Trophoblast cell (in vitro differentiated cells and primary cell): ENCODE measurements around the gene CEP131.

ENCODE experiments used
- DNase-seq, 2 donors: peaks; one replicate each; pipeline ENCODE4 v3.0.0-alpha.2; 2016
- H2AFZ ChIP-seq: 2 replicates; pipeline ENCODE4 v1.6.1; 2013; ENCODE audit warnings: low read length, moderate library complexity, mild to moderate bottlenecking; ENCODE audit not compliant: insufficient read depth, poor library complexity
- H2AK5ac ChIP-seq: 2 replicates; pipeline ENCODE4 v1.6.1; 2013; ENCODE audit warnings: mild to moderate bottlenecking, low read length
- H2BK120ac ChIP-seq: 2 replicates; pipeline ENCODE4 v1.6.1; 2013; ENCODE audit warnings: low read length, mild to moderate bottlenecking, moderate library complexity; ENCODE audit not compliant: insufficient read depth, poor library complexity
- H2BK12ac ChIP-seq: 2 replicates; pipeline ENCODE4 v1.6.1; 2013; ENCODE audit warnings: mild to moderate bottlenecking, low read length, moderate library complexity
- H2BK5ac ChIP-seq: 2 replicates; pipeline ENCODE4 v1.6.1; 2013; ENCODE audit warnings: low read length, low read depth, moderate library complexity, mild to moderate bottlenecking; ENCODE audit not compliant: poor library complexity
- H3K14ac ChIP-seq: 2 replicates; pipeline ENCODE4 v1.6.1; 2013; ENCODE audit warnings: mild to moderate bottlenecking, low read length
- H3K18ac ChIP-seq: 2 replicates; pipeline ENCODE4 v1.6.1; 2013; ENCODE audit warnings: mild to moderate bottlenecking, low read length
- H3K23ac ChIP-seq: 2 replicates; pipeline ENCODE4 v1.6.1; 2013; ENCODE audit warnings: low read length
- H3K27ac ChIP-seq: 2 replicates; pipeline ENCODE4 v1.5.1; 2013; ENCODE audit warnings: low read depth, mild to moderate bottlenecking, inconsistent platforms, low read length, moderate library complexity
- H3K27me3 ChIP-seq: 2 replicates; pipeline ENCODE4 v1.6.1; 2013; ENCODE audit warnings: inconsistent platforms, mild to moderate bottlenecking, low read length, moderate library complexity; ENCODE audit not compliant: insufficient read depth
- H3K36me3 ChIP-seq, 2 experiments: 1 replicate in 1 of 2; 2 replicates in 1 of 2; pipeline ENCODE4 v1.6.1; 2013; ENCODE audit warnings: low read length in 2 of 2, mild to moderate bottlenecking in 2 of 2, moderate library complexity in 1 of 2; ENCODE audit not compliant: insufficient read depth in 2 of 2, control insufficient read depth in 1 of 2
- H3K4ac ChIP-seq: 2 replicates; pipeline ENCODE4 v1.6.1; 2013; ENCODE audit warnings: low read depth, mild to moderate bottlenecking, low read length, moderate library complexity
- H3K4me1 ChIP-seq, 2 experiments: 1 replicate in 1 of 2; 2 replicates in 1 of 2; pipeline ENCODE4 v1.6.1; 2013; ENCODE audit warnings: low read length in 2 of 2, mild to moderate bottlenecking in 2 of 2, moderate library complexity in 1 of 2; ENCODE audit not compliant: insufficient read depth in 2 of 2, control insufficient read depth in 1 of 2
- H3K4me2 ChIP-seq: 2 replicates; pipeline ENCODE4 v1.6.1; 2013; ENCODE audit warnings: inconsistent platforms, mild to moderate bottlenecking, low read length, moderate library complexity
- H3K4me3 ChIP-seq: 2 replicates; pipeline ENCODE4 v1.5.1; 2013; ENCODE audit warnings: mild to moderate bottlenecking, low read depth, low read length, inconsistent platforms
- H3K79me1 ChIP-seq: one replicate; pipeline ENCODE4 v1.6.1; 2013; ENCODE audit warnings: low read length
- H3K79me2 ChIP-seq: 2 replicates; pipeline ENCODE4 v1.6.1; 2013; ENCODE audit warnings: low read length, mild to moderate bottlenecking; ENCODE audit not compliant: control insufficient read depth, insufficient read depth, poor library complexity
- H3K9ac ChIP-seq: 2 replicates; pipeline ENCODE4 v1.6.1; 2013; ENCODE audit warnings: mild to moderate bottlenecking, low read length
- H3K9me3 ChIP-seq: 2 replicates; pipeline ENCODE4 v1.6.1; 2013; ENCODE audit warnings: low read depth, mild to moderate bottlenecking, control low read depth, inconsistent platforms, low read length; ENCODE audit not compliant: insufficient read depth
- H4K12ac ChIP-seq: 2 replicates; pipeline ENCODE4 v1.6.1; 2013; ENCODE audit warnings: low read depth, mild to moderate bottlenecking, low read length, moderate library complexity
- H4K8ac ChIP-seq: 2 replicates; pipeline ENCODE4 v1.6.1; 2013; ENCODE audit warnings: low read depth, mild to moderate bottlenecking, low read length, moderate library complexity
- H4K91ac ChIP-seq: one replicate; pipeline ENCODE4 v1.6.1; 2013; ENCODE audit warnings: low read depth, mild to moderate bottlenecking, low read length, moderate library complexity
- WGBS: extraction: QIAGEN DNeasy Blood & Tissue Kit; methylation state at CpG from one replicate; pipeline ENCODE4 v1.1.7; 2013; ENCODE audit warnings: missing lambda C conversion rate; ENCODE audit not compliant: insufficient read length, insufficient coverage; ENCODE audit errors: extremely low coverage; 5-methylcytosine and 5-hydroxymethylcytosine counted together

The CEP131 gene

DNA sequence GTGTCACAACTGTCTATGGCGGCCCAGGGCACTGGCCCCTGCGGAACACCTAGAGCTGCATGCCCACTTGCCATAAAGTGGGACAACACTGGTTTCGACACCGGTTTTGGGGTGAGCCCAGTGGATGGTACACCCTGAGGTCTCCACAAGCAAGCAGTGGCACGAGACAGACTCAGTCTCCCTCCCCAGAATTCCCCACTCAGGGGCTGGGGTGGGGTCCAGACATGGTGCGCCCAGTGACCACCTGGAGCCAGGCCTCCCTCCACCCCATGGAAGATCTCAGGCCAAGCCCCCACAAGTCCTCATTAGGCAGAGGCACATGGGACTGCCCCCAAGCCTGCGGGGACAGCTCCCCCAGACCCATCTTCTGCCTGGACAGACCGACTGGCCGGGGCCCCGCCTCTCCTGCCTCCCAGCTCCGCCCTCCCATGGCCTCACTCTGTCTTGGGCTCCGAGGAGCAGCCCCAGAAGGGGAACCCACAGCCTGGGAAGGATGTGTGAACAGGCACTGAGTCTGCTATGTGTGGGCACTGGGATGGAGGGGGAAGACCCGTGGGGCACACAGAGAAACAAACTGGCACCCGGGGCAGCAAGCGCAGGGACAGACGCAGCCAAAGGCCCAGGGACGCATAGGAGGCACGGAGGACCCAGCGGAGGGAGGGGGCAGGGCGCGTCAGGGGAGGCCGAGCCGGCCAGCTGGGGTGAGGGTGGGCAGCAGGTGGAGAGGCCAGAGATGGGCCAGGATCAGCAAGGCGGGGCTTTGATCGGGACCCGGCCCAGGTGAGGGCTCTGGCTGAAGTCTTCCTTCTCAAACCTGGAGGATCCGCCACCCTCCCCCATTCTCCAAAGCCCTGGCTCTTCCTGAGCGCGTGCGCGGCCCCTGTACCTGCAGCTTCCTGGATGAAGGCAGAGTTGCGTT, 13.3 kb upstream of the CEP131 start:
- no peak overlapping the region for H3K9ac ChIP-seq
- no peak overlapping the region for H4K12ac ChIP-seq
- H4K91ac ChIP-seq: no peak overlapping the region
- no CpG with 5 or more reads among the region's 32 CpGs for WGBS
- no peak overlapping the region for H3K14ac ChIP-seq
- H3K79me2 ChIP-seq: peaks cover 10% of the 10 kb centered on the region
- H3K27ac ChIP-seq: no peak overlapping the region
- DNase-seq: no peak
- no peak overlapping the region for H3K18ac ChIP-seq
- H3K4me1 ChIP-seq: peaks cover 7 to 15% of the 10 kb centered on the region in 2 experiments
- no peak overlapping the region for H2BK12ac ChIP-seq
- H3K36me3 ChIP-seq: peaks cover 11 to 21% of the 10 kb centered on the region in 2 experiments
- no peak overlapping the region for H4K8ac ChIP-seq
- H2BK120ac ChIP-seq: no peak overlapping the region
- H3K4ac ChIP-seq: no peak overlapping the region
- no peak overlapping the region for H3K23ac ChIP-seq
- peaks cover 2% of the 10 kb centered on the region for H3K9me3 ChIP-seq
- H3K79me1 ChIP-seq: peaks cover 8% of the 10 kb centered on the region
- H2BK5ac ChIP-seq: no peak overlapping the region
- no peak overlapping the region for H2AK5ac ChIP-seq
- no peak overlapping the region for H2AFZ ChIP-seq
- no peaks in the 10 kb centered on the region for H3K27me3 ChIP-seq
- H3K4me2 ChIP-seq: no peak overlapping the region
- no peak overlapping the region for H3K4me3 ChIP-seq

DNA sequence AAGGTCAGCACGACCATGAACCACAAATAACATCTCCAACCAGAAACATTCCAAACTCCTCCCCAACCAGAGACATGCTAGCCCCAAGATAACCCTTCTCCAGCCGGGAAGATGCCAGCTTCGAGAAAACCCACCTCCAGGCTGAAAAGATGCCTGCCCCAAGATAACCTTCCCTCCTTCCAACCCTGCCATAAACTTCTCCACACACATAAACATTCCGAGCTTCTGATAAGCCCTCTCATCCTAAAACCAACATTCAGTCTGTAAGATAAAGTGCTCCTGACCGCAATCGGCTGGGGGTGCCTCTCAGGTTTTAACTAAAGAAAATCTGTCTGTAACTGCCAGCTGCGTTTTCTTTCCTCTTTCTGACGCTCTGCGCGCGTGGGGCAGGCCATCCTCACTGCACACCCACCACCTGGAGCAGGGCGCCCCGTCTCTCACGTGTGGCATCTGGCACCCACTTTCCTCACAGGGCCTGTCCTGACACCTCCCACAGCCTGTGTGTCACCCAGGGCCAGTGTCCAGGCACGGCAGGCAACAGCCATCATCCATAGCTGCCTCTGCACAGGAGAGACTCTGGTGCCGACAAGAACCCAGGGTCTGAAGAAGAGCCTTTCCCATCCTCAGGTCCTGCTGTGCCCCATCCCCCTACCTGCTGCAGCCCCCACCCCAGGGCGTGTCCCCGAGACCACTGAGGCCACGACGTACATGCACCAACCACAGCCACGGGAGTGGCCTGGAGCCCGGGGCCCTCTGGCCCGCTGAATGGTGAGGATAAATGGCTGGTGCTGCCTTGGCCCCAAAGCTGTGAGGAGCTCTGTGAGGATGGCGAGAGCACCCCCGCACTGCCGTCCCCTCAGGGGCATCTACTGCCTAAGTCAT, 12.4 kb upstream of the CEP131 start:
- Histone ChIP-seq H4K91ac (no peak overlapping the region), H4K8ac (no peak overlapping the region), H3K9ac (no peak overlapping the region), H3K9me3 (peaks cover 4% of the 10 kb centered on the region), H3K36me3 (peaks cover 18 to 30% of the 10 kb centered on the region in 2 experiments), H3K79me1 (peaks cover 8% of the 10 kb centered on the region), H3K14ac (no peak overlapping the region), H3K23ac (no peak overlapping the region), H2AK5ac (no peak overlapping the region), H3K4me3 (no peak overlapping the region), H4K12ac (no peak overlapping the region), H2BK5ac (no peak overlapping the region), H3K4me1 (peaks cover 7 to 15% of the 10 kb centered on the region in 2 experiments), H3K4me2 (no peak overlapping the region), H3K79me2 (peaks cover 10% of the 10 kb centered on the region), H2BK12ac (no peak overlapping the region), H3K27ac (no peak overlapping the region), H2BK120ac (no peak overlapping the region), H2AFZ (no peak overlapping the region), H3K18ac (no peak overlapping the region), H3K4ac (no peak overlapping the region), H3K27me3 (no peaks in the 10 kb centered on the region)
- WGBS: no CpG with 5 or more reads among the region's 26 CpGs
- no peak for DNase-seq

DNA sequence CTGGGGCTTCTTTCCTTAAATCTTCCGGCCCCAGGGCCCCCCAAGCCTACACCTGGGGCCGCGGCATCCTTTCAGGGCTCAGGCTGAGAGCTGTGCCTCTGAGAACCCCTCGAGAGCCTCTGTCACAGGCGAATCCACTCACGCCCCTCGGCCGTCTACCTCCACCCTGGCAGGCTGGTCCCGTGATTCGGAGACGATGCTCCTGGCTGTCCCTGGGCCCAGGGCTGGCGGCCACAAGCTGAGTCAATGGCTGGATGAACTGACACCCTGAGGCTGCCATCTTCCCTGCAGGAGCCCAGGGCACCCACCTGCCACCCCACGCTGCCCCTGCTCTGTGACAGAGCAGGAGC, 11.7 kb upstream of the CEP131 start:
- Histone ChIP-seq H3K23ac (no peak overlapping the region), H3K4me3 (no peak overlapping the region), H4K91ac (no peak overlapping the region), H2BK12ac (no peak overlapping the region), H3K27ac (no peak overlapping the region), H2BK120ac (no peak overlapping the region), H4K8ac (no peak overlapping the region), H3K4ac (no peak overlapping the region), H2AK5ac (no peak overlapping the region), H2BK5ac (no peak overlapping the region), H4K12ac (no peak overlapping the region), H2AFZ (no peak overlapping the region), H3K79me2 (peaks cover 5% of the 10 kb centered on the region), H3K4me2 (no peak overlapping the region), H3K14ac (no peak overlapping the region), H3K36me3 (peaks cover 25 to 36% of the 10 kb centered on the region in 2 experiments), H3K79me1 (peaks cover 3% of the 10 kb centered on the region), H3K9me3 (peaks cover 4% of the 10 kb centered on the region), H3K4me1 (peaks cover 3 to 10% of the 10 kb centered on the region in 2 experiments), H3K18ac (no peak overlapping the region), H3K27me3 (no peaks in the 10 kb centered on the region), H3K9ac (no peak overlapping the region)
- WGBS: no CpG with 5 or more reads among the region's 13 CpGs
- no peak for DNase-seq

DNA sequence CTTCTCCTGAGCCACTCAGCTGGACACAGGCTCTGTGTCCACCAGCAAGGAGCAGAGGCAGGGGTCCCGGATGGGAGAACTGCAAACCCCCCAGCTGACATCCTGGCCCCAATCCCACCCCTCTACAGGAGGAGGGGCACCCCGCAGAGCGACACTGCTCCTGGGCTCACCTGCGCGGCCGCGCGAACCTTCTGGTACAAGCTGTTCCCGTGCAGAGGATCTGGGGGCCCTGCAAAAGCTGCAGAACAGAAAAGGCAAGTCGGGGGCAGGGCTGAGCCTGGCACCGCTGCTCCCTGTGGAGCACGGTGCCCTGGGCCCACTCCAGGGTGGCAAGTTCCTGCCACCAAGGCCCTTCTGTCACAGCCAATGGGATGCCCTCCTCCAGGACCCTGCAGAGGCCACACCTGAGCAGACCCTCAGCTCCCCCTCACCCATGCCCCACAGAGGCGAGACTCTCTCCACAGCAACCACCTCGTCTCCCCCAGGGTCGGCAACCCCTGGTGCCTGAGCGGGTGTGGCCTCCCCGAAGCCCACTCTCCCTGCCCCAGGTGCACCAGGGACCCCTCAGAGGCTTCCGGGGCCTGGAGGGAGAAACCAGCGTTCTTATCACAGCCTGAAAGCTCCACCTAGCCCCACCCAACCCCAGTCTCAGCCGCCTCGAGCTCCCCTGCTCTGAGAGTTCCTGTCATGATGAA, 11.2 kb upstream of the CEP131 start:
- no peak for DNase-seq
- Histone ChIP-seq H4K8ac (no peak overlapping the region), H3K9me3 (peaks cover 4% of the 10 kb centered on the region), H3K23ac (no peak overlapping the region), H4K91ac (no peak overlapping the region), H3K36me3 (peaks cover 26 to 37% of the 10 kb centered on the region in 2 experiments), H3K9ac (no peak overlapping the region), H3K4me1 (peaks cover 3 to 10% of the 10 kb centered on the region in 2 experiments), H3K4me3 (no peak overlapping the region), H2BK5ac (no peak overlapping the region), H3K18ac (no peak overlapping the region), H3K4ac (no peak overlapping the region), H2BK12ac (no peak overlapping the region), H3K27ac (no peak overlapping the region), H2AK5ac (no peak overlapping the region), H2BK120ac (no peak overlapping the region), H3K27me3 (no peaks in the 10 kb centered on the region), H3K79me1 (no peaks in the 10 kb centered on the region), H3K4me2 (no peak overlapping the region), H4K12ac (no peak overlapping the region), H3K14ac (no peak overlapping the region), H3K79me2 (peaks cover 2% of the 10 kb centered on the region), H2AFZ (no peak overlapping the region)
- WGBS: no CpG with 5 or more reads among the region's 21 CpGs
